Tibial nerve (tissue), 3 donors: ENCODE measurements around the gene MOSMO.

Source experiments
- POLR2A ChIP-seq, 2 donors: fragments of 450-650 bp; IDR thresholded peaks; one replicate each; pipeline ENCODE4 v1.6.1; 2017; ENCODE audit warnings: antibody characterized with exemption in 2 of 2, mild to moderate bottlenecking in 2 of 2, moderate library complexity in 2 of 2
- TF ChIP-seq, protein P1 (sequence below), 5 experiments: fragments of 200-600 bp in 3 of 5; fragments of 450-650 bp in 2 of 5; sonication (generic) in 3 of 5; IDR thresholded peaks; one replicate each; pipeline ENCODE4 v1.5.1; 2016 to 2019; ENCODE audit warnings: antibody characterized with exemption in 5 of 5, mild to moderate bottlenecking in 3 of 5, moderate library complexity in 2 of 5

DNA sequence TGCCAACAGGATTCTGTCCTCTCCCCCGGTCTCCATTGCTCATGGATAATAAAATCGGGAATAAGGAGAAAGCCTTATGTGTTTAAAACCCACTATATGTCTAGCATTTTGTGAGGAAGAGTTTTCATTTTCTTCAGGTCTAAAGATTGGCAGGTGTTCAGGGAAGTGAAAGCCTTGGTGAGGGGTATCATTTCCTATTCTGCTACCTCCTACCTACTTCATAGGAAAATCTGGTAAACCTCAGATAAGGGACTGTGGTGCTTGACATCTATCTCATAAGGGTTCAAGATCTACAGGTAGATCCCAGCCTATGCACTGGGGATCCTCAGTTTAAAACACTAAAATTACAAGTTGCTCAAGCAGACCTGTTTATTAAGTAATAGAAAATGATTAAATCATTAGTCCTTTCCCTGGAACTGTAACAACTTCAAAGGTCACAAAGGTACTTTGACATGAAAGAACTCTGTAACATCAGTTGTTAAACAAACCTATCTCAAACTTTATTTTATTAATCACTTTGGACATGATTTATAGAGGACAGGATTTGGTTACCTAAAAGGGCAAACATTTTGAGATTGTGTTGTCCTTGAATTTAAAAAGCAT lies 6.5 kb downstream of the MOSMO start:
- TF ChIP-seq, protein P1, sequence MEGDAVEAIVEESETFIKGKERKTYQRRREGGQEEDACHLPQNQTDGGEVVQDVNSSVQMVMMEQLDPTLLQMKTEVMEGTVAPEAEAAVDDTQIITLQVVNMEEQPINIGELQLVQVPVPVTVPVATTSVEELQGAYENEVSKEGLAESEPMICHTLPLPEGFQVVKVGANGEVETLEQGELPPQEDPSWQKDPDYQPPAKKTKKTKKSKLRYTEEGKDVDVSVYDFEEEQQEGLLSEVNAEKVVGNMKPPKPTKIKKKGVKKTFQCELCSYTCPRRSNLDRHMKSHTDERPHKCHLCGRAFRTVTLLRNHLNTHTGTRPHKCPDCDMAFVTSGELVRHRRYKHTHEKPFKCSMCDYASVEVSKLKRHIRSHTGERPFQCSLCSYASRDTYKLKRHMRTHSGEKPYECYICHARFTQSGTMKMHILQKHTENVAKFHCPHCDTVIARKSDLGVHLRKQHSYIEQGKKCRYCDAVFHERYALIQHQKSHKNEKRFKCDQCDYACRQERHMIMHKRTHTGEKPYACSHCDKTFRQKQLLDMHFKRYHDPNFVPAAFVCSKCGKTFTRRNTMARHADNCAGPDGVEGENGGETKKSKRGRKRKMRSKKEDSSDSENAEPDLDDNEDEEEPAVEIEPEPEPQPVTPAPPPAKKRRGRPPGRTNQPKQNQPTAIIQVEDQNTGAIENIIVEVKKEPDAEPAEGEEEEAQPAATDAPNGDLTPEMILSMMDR (IDR thresholded peaks at IDR 0.05), result no peak
- no peak for TF ChIP-seq POLR2A (IDR thresholded peaks at IDR 0.05)
